Sigmoid colon (tissue), 7 donors: ENCODE measurements around the gene TM6SF1. TPM values are rescaled to one million over a fixed set of nuclear protein-coding genes. Genes with fewer than 3 reads are reported as not detected.
A peak's percentile ranks its signal among the peaks of the same experiment; 100 is the strongest.

ENCODE experiments used
- DNase-seq: peaks from one replicate; pipeline ENCODE4 v3.0.0-alpha.2; 2019
- H3K27ac ChIP-seq, 4 donors: fragments of 200-600 bp; sonication (generic); one replicate each; pipeline ENCODE4 v1.5.1; 2016 to 2019; ENCODE audit warnings: mild to moderate bottlenecking in 1 of 4
- H3K27me3 ChIP-seq, 3 donors: fragments of 200-600 bp; sonication (generic); one replicate each; pipeline ENCODE4 v1.5.1; 2019; ENCODE audit warnings: mild to moderate bottlenecking in 1 of 3
- H3K36me3 ChIP-seq, 4 donors: fragments of 200-600 bp; sonication (generic); one replicate each; pipeline ENCODE4 v1.5.1; 2016 to 2019
- H3K4me1 ChIP-seq, 4 donors: fragments of 200-600 bp; sonication (generic); one replicate each; pipeline ENCODE4 v1.5.1; 2017 to 2019
- H3K4me3 ChIP-seq, 4 donors: fragments of 200-600 bp; sonication (generic); one replicate each; pipeline ENCODE4 v1.5.1; 2017 to 2019; ENCODE audit warnings: mild to moderate bottlenecking in 2 of 4, moderate library complexity in 1 of 4
- H3K9me3 ChIP-seq, 4 donors: fragments of 200-600 bp in 3 of 4; sonication (generic) in 3 of 4; one replicate each; pipeline versions ENCODE4 v1.5.1 to v1.6.1; 2013 to 2019
- EP300 ChIP-seq, 4 donors: sonication (generic); formaldehyde crosslinking; IDR thresholded peaks; one replicate each; pipeline ENCODE4 v1.6.1; 2017; ENCODE audit warnings: antibody characterized with exemption in 4 of 4
- POLR2A ChIP-seq, 2 donors: fragments of 450-650 bp; IDR thresholded peaks; one replicate each; pipeline ENCODE4 v1.6.1; 2016; ENCODE audit warnings: antibody characterized with exemption in 2 of 2, mild to moderate bottlenecking in 2 of 2, moderate library complexity in 2 of 2
- POLR2AphosphoS5 ChIP-seq, 4 donors: sonication (generic); formaldehyde crosslinking; IDR thresholded peaks; one replicate each; pipeline ENCODE4 v1.6.1; 2017; ENCODE audit warnings: antibody characterized with exemption in 4 of 4
- WGBS, 2 donors: extraction: QIAGEN DNeasy Blood & Tissue Kit; methylation state at CpG; one replicate each; pipeline ENCODE4 v1.1.7; 2013; 5-methylcytosine and 5-hydroxymethylcytosine counted together
- intact Hi-C: fragments of 100-400 bp; cut with DNase I; formaldehyde crosslinking; loops from one replicate; pipeline ENCODE4 v1.15.1; 2023
- polyA plus RNA-seq, 3 donors: library from polyadenylated mRNA; stranded (reverse); fragments of 200-250 nt; gene quantifications; one replicate each; pipeline ENCODE4 v1.2.3, GENCODE V29; 2013
- total RNA-seq, 4 donors: library from RNA; depleted of rRNA; stranded (reverse); fragments of >200 nt; gene quantifications; one replicate each; pipeline ENCODE4 v1.1.0, GENCODE V29; 2016
- TF ChIP-seq, protein P1 (sequence below), 4 experiments: fragments of 450-650 bp in 3 of 4; fragments of 200-600 bp in 1 of 4; IDR thresholded peaks; one replicate each; pipeline ENCODE4 v1.5.1; 2016 to 2019; ENCODE audit warnings: antibody characterized with exemption in 4 of 4, mild to moderate bottlenecking in 3 of 4, moderate library complexity in 2 of 4
- donor health status: healthy with polysubstance abuse.
- donor health status: Bipolar disorder and iron deficiency.
- donor health status: healthy.

The TM6SF1 gene
- total and polyA plus RNA-seq, 7 donors = 1.2 to 7.5 (median 2.8) TPM

GRCh38 chr15:83063551-83063950 is 43.9 kb upstream of the TM6SF1 start:
- Histone ChIP-seq H3K36me3 (no peaks in the 10 kb centered on the region), H3K4me1 (peaks cover 0 to 69% (median 59%) of the 10 kb centered on the region in 4 donors), H3K4me3 (no peak overlapping the region), H3K9me3 (no peaks in the 10 kb centered on the region), H3K27me3 (no peaks in the 10 kb centered on the region), H3K27ac (peak overlapping the region in 2 of 4 donors; percentile 33 to 35)
- WGBS, 2 donors = 79 to 91% methylated on average over 4 of the region's 4 CpGs
- TF ChIP-seq POLR2AphosphoS5 (IDR thresholded peaks at IDR 0.05) = no peak
- TF ChIP-seq, protein P1, sequence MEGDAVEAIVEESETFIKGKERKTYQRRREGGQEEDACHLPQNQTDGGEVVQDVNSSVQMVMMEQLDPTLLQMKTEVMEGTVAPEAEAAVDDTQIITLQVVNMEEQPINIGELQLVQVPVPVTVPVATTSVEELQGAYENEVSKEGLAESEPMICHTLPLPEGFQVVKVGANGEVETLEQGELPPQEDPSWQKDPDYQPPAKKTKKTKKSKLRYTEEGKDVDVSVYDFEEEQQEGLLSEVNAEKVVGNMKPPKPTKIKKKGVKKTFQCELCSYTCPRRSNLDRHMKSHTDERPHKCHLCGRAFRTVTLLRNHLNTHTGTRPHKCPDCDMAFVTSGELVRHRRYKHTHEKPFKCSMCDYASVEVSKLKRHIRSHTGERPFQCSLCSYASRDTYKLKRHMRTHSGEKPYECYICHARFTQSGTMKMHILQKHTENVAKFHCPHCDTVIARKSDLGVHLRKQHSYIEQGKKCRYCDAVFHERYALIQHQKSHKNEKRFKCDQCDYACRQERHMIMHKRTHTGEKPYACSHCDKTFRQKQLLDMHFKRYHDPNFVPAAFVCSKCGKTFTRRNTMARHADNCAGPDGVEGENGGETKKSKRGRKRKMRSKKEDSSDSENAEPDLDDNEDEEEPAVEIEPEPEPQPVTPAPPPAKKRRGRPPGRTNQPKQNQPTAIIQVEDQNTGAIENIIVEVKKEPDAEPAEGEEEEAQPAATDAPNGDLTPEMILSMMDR (IDR thresholded peaks at IDR 0.05) = no peak
- TF ChIP-seq EP300 (IDR thresholded peaks at IDR 0.05) = no peak
- no peak for TF ChIP-seq POLR2A (IDR thresholded peaks at IDR 0.05)
- no peak for DNase-seq
- intact Hi-C loops = no loop called here

- Histone ChIP-seq H3K4me1 (peaks cover 0 to 59% (median 55%) of the 10 kb centered on the region in 4 donors), H3K27me3 (no peaks in the 10 kb centered on the region), H3K9me3 (no peaks in the 10 kb centered on the region), H3K4me3 (peak overlapping the region in 3 of 4 donors; percentile 65 to 96 (median 89)), H3K27ac (peak overlapping the region in 1 of 4 donors; percentile 99), H3K36me3 (no peaks in the 10 kb centered on the region)
- DNase-seq = no peak
- WGBS, 2 donors = 11 to 27% methylated on average over 4 of the region's 4 CpGs
- TF ChIP-seq POLR2AphosphoS5 (IDR thresholded peaks at IDR 0.05) = no peak
- TF ChIP-seq EP300 (IDR thresholded peaks at IDR 0.05) = no peak
- TF ChIP-seq POLR2A (IDR thresholded peaks at IDR 0.05) = no peak
- TF ChIP-seq, protein P1 (IDR thresholded peaks at IDR 0.05) = no peak
- intact Hi-C loops = no loop called here
Measured at GRCh38 chr15:83064859-83065258, 42.6 kb upstream of the TM6SF1 start.

- TF ChIP-seq POLR2AphosphoS5 (IDR thresholded peaks at IDR 0.05) (no peak), POLR2A (IDR thresholded peaks at IDR 0.05) (no peak), EP300 (IDR thresholded peaks at IDR 0.05) (no peak)
- TF ChIP-seq, protein P1 (IDR thresholded peaks at IDR 0.05) = no peak
- DNase-seq = no peak
Measured at GRCh38 chr15:83065431-83065830, 42.0 kb upstream of the TM6SF1 start.

DNA sequence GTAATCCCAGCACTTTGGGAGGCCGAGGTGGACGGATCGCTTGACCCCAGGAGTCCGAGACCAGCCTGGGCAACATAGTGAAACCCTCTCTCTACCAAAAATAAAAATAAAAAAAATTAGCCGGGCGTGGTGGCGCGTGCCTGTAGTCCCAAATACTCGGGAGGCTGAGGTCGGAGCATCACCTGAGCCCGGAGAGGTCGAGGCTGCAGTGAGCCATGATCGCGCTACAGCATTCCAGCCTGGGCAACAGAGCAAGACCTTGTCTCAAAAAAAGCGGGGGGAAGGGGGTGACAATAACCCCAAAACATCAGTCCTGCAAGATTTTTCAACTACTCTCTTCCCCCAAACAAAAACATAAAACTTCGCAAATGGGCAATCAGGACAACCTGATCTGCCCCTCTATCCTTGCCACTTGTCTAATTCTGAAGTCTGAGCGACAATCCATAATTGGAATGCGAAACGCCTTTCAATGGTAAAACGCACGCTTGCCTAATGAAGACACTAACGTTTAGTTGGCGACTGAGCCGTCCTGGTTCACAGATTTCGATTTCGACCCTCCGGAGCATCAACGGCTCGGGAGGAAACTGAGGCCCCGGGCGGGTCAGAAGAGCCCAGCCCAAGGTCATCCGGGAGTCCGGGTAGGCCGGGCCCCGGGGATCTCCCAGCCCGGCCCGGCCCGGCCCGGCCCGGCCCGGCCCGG is 41.3 kb upstream of the TM6SF1 start:
- Histone ChIP-seq H3K9me3 (no peaks in the 10 kb centered on the region), H3K36me3 (no peaks in the 10 kb centered on the region), H3K4me3 (peak overlapping the region; percentile 65 to 96 (median 80)), H3K27ac (peak overlapping the region; percentile 91 to 99 (median 96)), H3K4me1 (peaks cover 0 to 53% (median 52%) of the 10 kb centered on the region in 4 donors), H3K27me3 (no peaks in the 10 kb centered on the region)
- intact Hi-C loops = loop anchor here (2.0 kb wide), 1 partner anchor 141 kb away; the partner anchor contains the start of gene HDGFL3
- TF ChIP-seq EP300 (IDR thresholded peaks at IDR 0.05) (no peak), POLR2A (IDR thresholded peaks at IDR 0.05) (no peak), POLR2AphosphoS5 (IDR thresholded peaks at IDR 0.05) (no peak)
- TF ChIP-seq, protein P1 (IDR thresholded peaks at IDR 0.05) = no peak
- 1 to 4% methylated on average over 42 of the region's 42 CpGs for WGBS, 2 donors
- DNase-seq = no peak

More at GRCh38 chr15:83065431-83065830, 42.0 kb upstream of the TM6SF1 start:
- H3K9me3 ChIP-seq = no peaks in the 10 kb centered on the region
- peak overlapping the region; percentile 65 to 96 (median 80) for H3K4me3 ChIP-seq
- peaks cover 0 to 58% (median 54%) of the 10 kb centered on the region in 4 donors for H3K4me1 ChIP-seq
- intact Hi-C loops = no loop called here
- WGBS, 2 donors = 13 to 33% methylated on average over 3 of the region's 3 CpGs
- H3K36me3 ChIP-seq = no peaks in the 10 kb centered on the region
- no peaks in the 10 kb centered on the region for H3K27me3 ChIP-seq
- H3K27ac ChIP-seq = peak overlapping the region; percentile 91 to 99 (median 96)
